HG03442 (cell line): Measurements from ENCODE around the gene RFC4.
"Not testable (repeated sequence)": the region's sequence is repeated elsewhere in the genome, so short reads cannot be mapped to it uniquely, and the experiment has no call there.

Experiments used
- ATAC-seq: cut with Tn5 transposase; IDR thresholded peaks from one replicate; pipeline ENCODE4 v1.9.1; 2021; ENCODE audit warnings: mild to moderate bottlenecking, moderate library complexity; ENCODE audit not compliant: unreplicated experiment

RFC4 gene

DNA sequence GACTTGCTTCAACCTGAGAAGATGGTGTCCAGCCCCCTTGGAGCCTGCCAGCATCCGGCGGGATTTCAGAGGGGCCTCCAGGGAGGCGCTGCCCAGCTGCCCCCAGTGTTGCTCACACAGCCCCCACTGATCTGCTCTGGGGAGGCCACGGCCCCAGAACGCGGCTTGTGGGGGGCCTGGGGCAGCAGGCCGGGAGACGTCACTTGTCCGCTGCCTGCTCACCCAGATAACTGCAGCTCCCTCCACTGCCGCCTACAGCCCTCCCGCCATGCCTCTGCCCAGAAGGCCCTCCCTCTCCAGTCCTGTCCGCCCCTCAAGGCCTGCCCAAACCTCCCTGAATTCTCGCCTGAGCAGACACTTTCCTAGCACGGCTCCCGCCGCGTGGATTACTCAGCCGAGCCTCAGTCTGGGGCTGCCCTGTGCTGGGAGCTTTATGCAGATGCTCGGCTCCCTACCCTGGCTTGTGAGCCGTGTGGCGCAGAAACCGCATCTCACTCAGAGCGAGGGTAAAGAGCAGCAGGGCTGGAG, 19.1 kb upstream of the RFC4 start:
- no peak for ATAC-seq

DNA sequence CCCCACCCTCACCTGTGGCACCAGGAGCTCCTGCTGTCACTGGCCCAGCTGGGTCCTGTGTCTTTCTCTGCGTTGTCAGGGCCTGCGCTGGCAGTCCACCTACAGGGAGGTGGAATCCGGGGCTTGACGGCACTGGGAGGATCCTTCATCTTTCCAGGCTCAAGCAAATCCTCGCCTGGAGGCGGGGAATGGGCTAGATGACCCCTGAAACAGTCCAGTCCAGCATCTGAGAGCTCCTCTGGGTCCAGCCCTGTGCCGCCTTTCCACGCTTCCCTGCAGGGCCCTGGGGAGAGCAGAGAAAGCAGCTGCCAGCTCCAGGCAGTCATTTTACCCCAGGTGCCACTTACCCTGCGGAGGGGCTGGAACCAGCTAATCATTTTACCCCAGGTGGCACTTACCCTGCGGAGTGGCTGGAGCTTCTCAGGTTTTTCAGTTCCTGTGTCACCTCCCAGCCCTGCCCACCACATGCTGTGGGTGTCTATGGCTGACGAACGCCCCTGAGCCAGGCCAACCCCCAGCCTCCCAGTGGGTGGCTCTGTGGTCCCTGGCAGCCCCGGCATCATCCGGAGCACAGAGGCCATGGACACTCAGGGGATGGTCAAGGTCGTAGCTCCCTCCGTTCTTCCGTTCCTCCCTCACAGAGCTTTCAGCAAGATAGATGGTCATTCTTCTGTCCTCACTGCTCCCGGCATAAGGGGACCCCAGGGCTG, 18.3 kb upstream of the RFC4 start:
- no peak for ATAC-seq

DNA sequence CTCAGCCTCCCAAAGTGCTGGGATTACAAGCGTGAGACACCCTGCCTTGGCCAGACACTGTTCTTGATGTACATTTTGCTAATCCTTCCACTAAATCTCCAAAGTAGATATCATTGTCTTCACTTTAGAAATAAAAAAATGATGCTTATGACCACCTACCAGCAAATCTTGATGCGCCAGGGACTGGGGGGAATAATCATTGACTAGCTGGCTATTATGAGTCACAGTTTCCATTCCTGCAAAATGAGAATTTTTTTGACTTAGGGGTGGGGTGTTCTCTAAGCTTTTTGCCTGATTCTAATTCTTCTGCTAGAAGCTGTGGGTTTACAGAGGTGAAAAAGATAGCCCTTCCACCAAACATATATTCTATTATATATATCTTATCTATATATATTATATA, 17.1 kb upstream of the RFC4 start:
- ATAC-seq = no peak

DNA sequence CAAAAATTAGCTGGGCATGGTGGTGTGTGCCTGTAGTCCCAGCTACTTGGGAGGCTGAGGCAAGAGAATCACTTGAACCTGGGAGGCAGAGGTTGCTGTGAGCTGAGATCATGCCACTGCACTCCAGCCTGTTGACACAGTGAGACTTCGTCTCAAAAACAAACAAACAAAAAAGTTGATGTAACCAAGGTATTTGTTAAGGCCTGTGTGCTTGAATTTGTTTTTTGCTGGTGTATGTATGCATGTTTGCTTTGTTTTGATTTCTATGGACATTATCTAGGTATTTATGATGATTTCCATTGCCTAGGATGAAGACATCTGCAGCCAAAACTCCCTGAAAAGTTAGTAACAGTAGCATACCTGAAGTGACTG, 16.1 kb upstream of the RFC4 start:
- not testable (repeated sequence) for ATAC-seq

DNA sequence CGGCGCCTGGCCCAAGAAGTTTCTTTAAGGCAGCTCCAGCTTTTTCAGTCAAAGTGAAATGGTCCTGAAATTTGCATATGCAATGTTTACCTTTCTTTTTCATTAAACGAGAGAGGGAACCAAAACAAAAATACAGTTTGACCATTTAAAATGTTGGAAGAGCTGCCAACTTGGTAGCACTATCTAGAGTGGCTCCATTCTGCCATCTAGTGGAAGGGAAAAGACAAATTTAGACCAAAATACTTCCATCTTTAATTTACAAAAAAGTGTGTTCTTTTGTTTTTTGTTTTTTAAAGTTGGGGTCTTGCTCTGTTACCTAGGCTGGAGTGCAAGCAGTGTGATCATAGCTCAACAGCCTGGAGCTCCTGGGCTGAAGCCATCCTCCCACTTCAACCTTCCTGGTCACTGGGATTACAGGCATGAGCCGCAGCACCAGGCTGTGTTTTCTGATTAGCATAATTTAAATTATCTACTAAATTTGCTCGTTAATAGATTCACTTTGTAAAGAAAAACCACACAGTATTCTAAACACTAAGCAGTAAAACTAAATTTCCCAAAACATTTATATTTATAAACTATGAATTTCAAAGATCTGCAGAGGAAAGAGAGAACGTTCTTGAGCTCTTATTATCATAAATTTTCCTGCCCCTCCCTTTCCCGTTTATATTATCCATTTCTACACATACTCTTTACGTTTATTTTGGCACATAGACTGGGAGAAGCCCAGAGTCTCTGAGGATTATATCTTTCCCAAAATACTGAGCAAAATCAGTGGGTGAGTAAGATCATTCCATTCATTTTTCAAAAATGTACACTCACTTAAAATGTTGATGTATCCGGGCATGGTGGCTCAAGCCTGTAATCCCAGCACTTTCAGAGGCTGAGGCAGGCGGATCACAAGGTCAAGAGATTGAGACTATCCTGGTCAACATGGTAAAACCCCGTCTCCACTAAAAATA, 15.4 kb upstream of the RFC4 start:
- ATAC-seq = no peak

DNA sequence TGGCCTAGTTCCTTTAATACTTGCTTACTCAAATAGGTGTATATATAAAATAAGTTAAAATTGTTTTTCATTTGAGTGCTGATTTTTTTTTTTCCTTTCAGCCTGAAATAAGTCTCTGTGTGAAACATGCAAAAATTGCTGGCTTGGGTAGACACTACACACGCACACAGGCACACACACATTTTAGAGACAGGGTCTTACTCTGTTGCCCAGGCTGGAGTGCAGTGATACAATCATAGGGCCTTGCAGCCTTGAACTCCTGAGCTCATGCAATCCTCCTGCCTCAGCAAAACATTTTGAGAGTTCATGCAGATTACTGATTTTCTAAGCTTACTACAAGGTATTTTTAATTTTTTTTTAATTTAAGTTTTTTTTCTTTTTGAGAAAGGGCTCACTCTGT, 12.7 kb upstream of the RFC4 start:
- no peak for ATAC-seq

DNA sequence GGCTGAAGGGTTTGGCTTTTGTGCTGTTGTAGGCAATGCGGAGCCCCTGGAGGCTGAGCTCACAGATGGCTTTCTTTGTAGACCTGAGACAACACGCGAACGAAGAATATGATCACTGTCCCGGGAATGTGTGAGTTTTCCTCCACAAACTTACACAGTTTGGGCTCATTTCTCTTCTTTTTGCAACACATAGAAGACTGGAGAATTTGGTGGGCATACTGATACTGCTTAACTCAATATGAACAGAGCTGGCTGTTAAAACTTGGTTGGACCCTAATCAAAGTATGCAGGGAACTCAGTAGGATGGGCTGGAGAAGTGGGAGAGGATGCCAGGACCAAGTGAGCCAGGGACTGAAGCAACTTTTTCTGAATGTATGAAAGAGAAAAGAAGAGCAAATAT, 12.2 kb upstream of the RFC4 start:
- no peak for ATAC-seq

DNA sequence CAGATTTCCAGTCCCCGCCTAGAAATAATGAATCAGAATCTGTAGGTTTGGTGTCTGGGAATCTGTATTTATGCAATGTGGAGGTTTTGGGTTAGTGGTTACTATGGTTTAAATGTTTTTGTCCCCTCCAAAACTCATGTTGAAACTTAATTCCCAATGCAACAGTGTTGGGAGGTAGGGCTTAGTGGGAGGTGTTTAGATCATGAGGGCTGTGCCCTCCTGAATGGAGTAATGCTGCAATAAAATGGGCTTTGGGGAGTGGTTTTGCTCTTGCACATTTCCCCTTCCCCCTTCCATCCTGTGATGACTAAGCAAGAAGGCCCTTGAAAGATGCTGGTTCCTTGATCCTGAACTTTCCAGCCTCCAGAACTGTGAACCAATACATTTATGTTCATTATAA, 9.2 kb upstream of the RFC4 start:
- ATAC-seq = no peak

DNA sequence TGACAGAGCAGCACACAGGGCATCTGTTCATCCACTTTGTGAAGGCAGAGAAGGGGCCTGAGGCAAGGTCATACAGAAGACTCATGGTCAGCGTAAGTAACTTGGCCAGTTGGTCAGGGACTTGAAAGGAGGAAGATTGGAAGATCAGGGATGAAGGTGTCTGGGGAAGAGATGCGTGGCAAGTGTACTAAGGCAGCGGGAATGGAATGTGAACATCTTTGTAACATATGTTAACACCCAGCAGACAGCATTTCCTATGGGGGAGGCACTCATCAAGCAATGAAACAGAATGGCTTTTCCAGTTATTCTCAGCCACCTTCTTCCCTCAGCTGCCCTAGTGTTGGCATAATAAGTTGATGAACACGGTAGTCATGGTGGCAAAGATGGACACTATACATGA, 7.8 kb upstream of the RFC4 start:
- ATAC-seq = no peak

DNA sequence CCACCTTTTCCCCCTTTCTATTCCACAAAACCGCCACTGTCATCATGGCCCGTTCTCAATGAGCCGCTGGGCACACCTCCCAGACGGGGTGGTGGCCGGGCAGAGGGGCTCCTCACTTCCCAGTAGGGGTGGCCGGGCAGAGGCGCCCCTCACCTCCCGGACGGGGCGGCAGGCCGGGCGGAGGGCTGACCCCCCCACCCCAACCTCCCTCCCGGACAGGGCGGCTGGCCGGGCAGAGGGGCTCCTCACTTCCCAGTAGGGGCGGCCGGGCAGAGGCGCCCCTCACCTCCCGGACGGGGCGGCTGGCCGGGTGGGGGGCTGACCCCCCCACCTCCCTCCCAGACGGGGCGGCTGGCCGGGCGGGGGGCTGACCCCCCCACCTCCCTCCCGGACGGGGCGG, 5.0 kb upstream of the RFC4 start:
- ATAC-seq = not testable (repeated sequence)

DNA sequence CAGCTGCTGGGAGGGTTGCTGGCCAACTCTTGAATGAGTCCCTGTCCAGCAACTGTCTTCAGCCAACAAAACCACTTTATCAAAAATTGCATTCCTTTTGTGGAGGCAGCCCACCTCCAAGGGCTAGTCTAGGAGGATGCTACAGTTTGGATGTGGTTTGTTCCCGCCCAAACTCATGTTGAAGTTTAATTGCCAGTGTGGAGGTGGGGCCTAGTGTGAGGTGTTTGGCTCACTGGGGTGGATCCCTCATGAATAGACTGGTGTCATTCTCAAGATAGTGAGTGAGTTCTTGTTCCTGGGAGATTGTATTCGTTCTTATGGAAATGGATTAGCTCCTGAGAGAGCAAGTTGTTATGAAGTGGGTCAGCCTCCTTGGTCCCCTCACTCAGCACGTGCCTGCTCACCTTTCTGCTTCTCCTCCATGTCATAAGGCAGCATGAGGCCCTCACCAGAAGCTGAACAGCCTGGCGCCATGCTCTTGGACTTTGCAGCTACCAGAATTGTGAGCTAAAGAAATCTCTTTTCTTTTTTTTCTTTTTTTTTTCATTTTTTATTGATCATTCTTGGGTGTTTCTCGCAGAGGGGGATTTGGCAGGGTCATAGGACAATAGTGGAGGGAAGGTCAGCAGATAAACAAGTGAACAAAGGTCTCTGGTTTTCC, 4.2 kb upstream of the RFC4 start:
- ATAC-seq = no peak

DNA sequence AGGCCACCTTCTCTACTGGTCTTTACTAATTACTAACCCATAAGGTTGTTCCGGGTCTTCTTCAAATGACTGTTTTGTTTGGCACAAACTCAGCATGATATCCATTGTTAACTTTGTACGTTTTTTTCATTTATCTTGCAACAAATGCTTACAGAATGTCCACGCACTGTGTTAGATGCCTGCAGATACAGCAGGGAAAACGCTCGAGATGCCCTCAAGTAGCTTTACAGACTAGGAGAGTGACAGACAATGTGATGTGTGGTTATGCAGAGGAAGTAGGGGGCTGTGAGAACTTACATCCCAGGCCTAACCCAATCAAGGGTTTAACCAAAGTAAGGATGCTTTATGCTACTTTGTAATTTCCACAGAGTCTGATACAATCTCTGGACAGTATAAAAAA, 949 bp upstream of the RFC4 start:
- ATAC-seq = no peak

DNA sequence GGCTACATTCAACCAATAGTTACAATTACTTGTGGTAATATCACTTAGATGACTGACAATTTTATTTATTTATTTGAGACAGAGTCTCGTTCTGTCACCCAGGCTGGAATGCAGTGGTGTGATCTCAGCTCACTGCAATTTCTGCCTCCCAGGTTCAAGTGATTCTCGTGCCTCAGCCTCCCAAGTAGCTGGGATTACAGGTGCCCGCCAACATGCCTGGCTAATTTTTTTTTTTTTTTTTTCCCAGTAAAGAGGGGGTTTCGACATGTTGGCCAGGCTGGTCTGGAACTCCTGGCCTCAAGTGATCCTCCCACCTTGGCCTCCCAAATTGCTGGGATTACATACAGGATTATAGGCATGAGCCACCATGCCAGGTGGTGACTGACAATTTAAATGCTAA, 2.8 kb downstream of the RFC4 start:
- not testable (repeated sequence) for ATAC-seq

DNA sequence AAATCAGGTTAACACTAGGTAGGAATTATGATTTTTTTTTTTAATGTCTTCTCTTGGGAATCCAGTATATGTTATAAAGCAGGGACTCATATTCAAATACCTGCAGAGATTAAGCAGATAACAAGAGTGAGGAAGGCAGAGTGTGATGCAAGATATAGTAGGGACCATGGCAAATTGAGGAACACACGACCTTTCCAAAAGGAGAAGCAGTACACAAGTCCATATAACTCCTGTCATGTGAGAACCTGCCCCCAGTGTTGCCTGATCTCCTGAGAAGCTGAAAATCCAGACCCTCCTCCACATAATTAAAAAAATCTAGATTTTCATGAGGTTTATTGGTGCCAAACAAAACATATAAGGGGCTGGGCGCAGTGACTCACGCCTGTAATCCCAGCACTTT, 3.6 kb downstream of the RFC4 start:
- ATAC-seq = no peak

DNA sequence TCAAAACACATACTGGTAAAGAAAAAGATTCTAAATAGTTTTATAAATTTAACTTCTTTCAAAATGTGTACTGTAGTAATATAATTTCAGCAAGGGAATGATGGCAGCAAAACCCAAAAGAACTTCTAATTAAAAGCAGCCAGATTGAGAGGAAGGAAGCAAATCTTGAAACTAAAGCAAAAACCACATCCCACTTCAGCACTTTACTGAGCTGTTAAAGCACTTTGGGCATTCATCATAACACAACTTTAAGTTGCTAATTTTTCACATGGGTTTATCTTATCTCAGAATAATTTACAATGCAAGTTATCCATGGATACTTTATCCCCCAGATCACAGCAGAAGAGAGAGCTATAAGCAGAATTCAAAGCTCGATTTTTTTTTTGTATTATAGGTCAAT, 6.0 kb downstream of the RFC4 start:
- no peak for ATAC-seq

DNA sequence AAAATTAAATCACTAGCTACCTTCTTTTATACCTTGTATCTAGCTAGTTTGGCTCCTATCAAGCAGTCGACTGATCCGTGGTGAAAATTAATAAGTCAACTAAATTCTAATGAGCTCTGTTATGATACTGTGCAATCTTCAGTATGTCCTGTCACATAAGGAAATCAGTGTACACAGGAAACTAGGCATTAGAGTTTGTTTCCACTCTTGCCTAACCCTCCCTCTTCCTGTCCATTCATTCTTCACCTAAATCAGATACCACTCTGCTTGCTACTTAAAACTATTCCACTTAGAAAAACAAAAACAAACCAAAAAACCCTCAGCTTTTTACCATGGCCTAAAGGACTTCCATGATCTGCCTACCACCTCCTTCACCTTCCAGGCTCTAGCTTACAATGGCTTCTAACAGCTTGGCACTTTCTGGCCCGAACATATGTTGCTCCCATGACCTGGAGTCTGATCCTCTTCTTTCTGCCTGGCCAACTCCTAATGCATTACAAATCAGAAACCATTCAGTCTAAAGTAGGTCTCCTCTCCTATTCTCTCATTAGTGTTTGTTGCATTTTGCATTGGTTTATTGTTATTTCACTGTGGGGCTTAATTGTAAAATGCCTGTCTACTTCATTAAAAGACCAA, 7.9 kb downstream of the RFC4 start:
- ATAC-seq = no peak

DNA sequence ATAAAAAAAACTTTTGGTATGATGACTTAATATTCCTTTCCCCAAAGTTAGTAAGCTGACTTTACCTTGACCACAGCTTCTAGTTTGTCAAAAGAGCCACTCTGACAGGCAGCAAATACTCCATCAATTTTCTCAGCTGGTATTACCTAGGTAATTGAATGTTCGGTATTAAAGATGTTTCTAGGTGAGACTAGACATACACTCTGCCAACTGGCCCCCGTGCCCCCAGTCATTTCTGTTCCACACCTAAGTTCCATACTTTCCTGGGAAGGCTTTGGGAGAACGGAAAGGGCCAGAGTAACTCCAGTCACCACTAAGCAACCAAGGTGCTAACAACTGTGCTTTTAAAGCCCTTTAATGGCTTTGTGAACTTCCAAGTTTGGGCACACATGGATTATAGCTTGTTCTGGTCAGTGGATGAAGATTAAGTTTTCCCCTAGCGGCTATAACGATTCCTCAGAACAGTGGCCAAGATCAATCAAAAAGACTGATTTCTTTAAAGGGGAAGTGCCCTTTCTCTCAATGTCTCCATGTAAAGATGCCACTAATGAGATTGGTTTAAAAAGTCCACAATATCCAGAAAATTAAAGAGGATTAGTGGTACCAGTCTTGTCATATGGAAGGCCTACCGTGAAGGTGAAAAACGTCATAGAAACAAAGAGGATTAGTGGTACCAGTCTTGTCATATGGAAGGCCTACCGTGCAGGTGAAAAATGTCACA, 15.9 kb downstream of the RFC4 start:
- no peak for ATAC-seq

DNA sequence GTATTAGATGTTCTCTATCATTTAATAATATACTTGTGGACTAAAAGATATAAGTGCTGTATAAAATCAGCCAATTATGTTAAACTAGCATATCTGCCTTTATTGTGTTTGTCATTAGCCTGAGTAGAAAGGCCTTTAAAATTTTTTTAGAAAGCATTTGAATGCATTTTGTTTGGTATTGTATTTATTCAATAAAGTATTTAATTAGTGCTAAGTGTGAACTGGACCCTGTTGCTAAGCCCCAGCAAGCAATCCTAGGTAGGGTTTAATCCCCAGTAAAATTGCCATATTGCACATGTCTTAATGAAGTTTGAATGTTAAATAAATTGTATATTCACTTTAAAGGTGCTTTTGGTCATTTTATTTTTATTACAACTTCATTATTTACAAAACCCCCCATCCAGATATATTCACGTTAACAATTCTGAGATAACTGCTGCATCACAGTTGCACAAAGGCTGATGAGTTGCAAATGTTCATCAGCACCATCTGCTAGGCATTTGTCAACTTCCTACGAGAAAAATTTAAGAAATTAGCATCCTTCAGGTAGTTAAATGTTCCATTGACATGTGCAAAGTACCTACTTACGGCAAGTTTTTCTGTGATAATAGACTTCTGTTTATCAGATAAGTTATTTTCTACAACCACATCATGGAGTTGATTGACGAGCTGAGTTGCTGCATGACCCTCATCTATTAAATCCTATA, 16.6 kb downstream of the RFC4 start:
- ATAC-seq = no peak

DNA sequence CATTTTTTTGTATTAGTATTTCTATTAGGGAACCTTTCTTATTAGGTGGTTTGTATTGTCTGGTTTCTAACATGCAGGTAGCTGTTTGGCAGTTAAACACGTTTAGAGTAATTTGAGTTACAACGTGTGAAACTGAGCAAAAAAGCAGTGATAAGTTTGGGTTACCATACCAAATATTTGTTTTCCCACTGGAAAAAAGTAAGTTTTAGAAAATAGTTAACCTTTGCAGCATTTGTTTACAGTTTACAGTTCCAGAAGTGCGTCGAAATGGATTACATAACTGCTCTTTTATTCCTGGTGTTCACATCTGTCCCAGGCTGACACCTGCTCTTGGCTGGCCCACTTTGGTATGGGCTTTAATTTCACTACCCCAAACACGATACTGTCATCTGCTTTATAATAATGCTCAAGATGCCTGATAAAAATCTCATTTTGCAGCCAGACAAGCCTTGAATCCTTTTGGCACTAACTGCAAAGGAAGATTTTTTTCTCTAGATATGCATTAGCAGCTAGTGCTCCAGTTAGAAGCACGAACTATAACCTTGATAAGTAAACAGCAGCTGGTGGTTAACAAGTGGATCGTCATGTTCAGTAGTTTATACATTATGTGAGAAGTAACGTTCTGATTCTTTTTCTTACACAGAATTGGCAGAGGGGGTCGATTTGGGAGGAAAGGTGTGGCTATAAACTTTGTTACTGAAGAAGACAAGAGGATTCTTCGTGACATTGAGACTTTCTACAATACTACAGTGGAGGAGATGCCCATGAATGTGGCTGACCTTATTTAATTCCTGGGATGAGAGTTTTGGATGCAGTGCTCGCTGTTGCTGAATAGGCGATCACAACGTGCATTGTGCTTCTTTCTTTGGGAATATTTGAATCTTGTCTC, 17.6 kb downstream of the RFC4 start:
- ATAC-seq = no peak
